K562 (cell line): ENCODE measurements around the gene TXLNA. TPM values are rescaled to one million over a fixed set of nuclear protein-coding genes. Genes with fewer than 3 reads are reported as not detected.

ENCODE experiments used
- ATAC-seq: fragments of 200-7000 bp; cut with Tn5 transposase; 3 replicates; pipeline ENCODE4 v1.9.1; 2020; ENCODE audit warnings: moderate library complexity
- Bru-seq: library from RNA; stranded (reverse); fragments of 400-500 nt; gene quantifications from one replicate; lab custom pipeline; 2021; lab: Mats Ljungman, UMichigan
- BruChase-seq, 2 experiments: library from RNA; stranded (reverse); fragments of 400-500 nt; gene quantifications; one replicate each; lab custom pipeline; 2021; lab: Mats Ljungman, UMichigan
- BruUV-seq: library from RNA; stranded (reverse); fragments of 400-500 nt; replicated peaks from 2 replicates; lab custom pipeline; 2021; lab: Mats Ljungman, UMichigan
- CTCF ChIA-PET: fragments of 300-600 bp; formaldehyde crosslinking; extraction: SDS; loops from one replicate; lab custom pipeline; 2021; ENCODE audit warnings: low intra/inter-chr PET ratio; lab: Yijun Ruan, JAX
- POLR2A ChIA-PET: fragments of 300-600, 350-650 bp; sonication (Branson Sonifier 250); formaldehyde crosslinking; extraction: SDS; loops from one replicate; lab custom pipeline; 2021; ENCODE audit warnings: antibody characterized with exemption, inconsistent platforms; lab: Yijun Ruan, JAX
- DNase-seq, 4 experiments: peaks; one replicate each; pipeline versions ENCODE4 v3.0.0 to v3.0.0-alpha.2; 2011 to 2018; ENCODE audit warnings: low spot score in 3 of 4, mixed read lengths in 3 of 4; ENCODE audit errors: extremely low read depth in 1 of 4
- FAIRE-seq: peaks from 2 replicates; lab custom pipeline; 2011; peaks lifted over from hg19 to GRCh38; lab: Jason Lieb, UNC
- H2AFZ ChIP-seq: 2 replicates; pipeline ENCODE4 v1.6.0; 2011; ENCODE audit warnings: low read depth, low read length, control low read depth, inconsistent platforms
- H3K27ac ChIP-seq: fragments of 200-600 bp; 3 replicates; pipeline ENCODE4 v1.8.0; 2011; ENCODE audit warnings: low read depth, mild to moderate bottlenecking, control low read depth, inconsistent platforms, low read length, moderate library complexity, mixed read lengths; ENCODE audit errors: extremely low read depth
- H3K27me3 ChIP-seq, 2 experiments: fragments of 300-600 bp in 1 of 2; 2 replicates in 1 of 2; 3 replicates in 1 of 2; pipeline versions ENCODE4 v1.6.0 to v1.8.0; 2011; ENCODE audit warnings: inconsistent platforms in 2 of 2, low read length in 2 of 2, mild to moderate bottlenecking in 1 of 2, mixed read lengths in 1 of 2, moderate library complexity in 1 of 2; ENCODE audit not compliant: control insufficient read depth in 2 of 2, insufficient read depth in 2 of 2
- H3K36me3 ChIP-seq: fragments of 300-600 bp; 3 replicates; pipeline ENCODE4 v1.8.0; 2011; ENCODE audit warnings: mild to moderate bottlenecking, low read length, inconsistent platforms; ENCODE audit not compliant: control insufficient read depth, insufficient read depth
- H3K4me1 ChIP-seq, 2 experiments: fragments of 200-600 bp in 1 of 2; replicated peaks in 1 of 2; 2 replicates in 1 of 2; 3 replicates in 1 of 2; pipeline versions ENCODE4 v1.5.1 to v1.8.0; 2011; ENCODE audit warnings: inconsistent platforms in 2 of 2, low read length in 2 of 2, mild to moderate bottlenecking in 1 of 2, mixed read lengths in 1 of 2, moderate library complexity in 1 of 2; ENCODE audit not compliant: control insufficient read depth in 2 of 2, insufficient read depth in 2 of 2
- H3K4me2 ChIP-seq: 2 replicates; pipeline ENCODE4 v1.6.1; 2011; ENCODE audit warnings: low read length, control low read depth, inconsistent platforms, mixed read lengths; ENCODE audit not compliant: insufficient read depth
- H3K4me3 ChIP-seq: fragments of 200-600 bp; sonication (generic), shearing (Covaris generic); 2 replicates; pipeline ENCODE4 v1.5.1; 2016; ENCODE audit warnings: control low read depth, inconsistent platforms
- H3K79me2 ChIP-seq: fragments of 200-600 bp; 3 replicates; pipeline ENCODE4 v1.8.0; 2011; ENCODE audit warnings: low read length, inconsistent platforms; ENCODE audit not compliant: control insufficient read depth, insufficient read depth
- H3K9ac ChIP-seq, 2 experiments: 2 replicates each; pipeline versions ENCODE4 v1.6.0 to v1.6.1; 2011; ENCODE audit warnings: low read depth in 2 of 2, low read length in 2 of 2, control low read depth in 1 of 2, inconsistent platforms in 1 of 2, mild to moderate bottlenecking in 1 of 2, mixed read lengths in 1 of 2; ENCODE audit not compliant: insufficient read depth in 1 of 2
- H3K9me1 ChIP-seq: one replicate; pipeline ENCODE4 v1.6.0; 2011; ENCODE audit warnings: inconsistent platforms, mild to moderate bottlenecking, low read length, moderate library complexity; ENCODE audit not compliant: control insufficient read depth, insufficient read depth
- H3K9me3 ChIP-seq: replicated peaks from 2 replicates; pipeline ENCODE4 v1.5.1; 2011; ENCODE audit warnings: low read depth, low read length, inconsistent platforms; ENCODE audit not compliant: control insufficient read depth, insufficient read depth
- H4K20me1 ChIP-seq: replicated peaks from 2 replicates; pipeline ENCODE4 v1.6.1; 2011; ENCODE audit warnings: low read length, inconsistent platforms, mixed read lengths; ENCODE audit not compliant: control insufficient read depth, insufficient read depth
- ARHGAP35 ChIP-seq: fragments of 450-650 bp; IDR thresholded peaks from 2 replicates; pipeline ENCODE4 v1.6.1; 2018; ENCODE audit not compliant: partially characterized antibody
- ARID4B ChIP-seq: sonication (generic); formaldehyde crosslinking; IDR thresholded peaks from 2 replicates; pipeline ENCODE4 v1.8.0; 2022; ENCODE audit warnings: mild to moderate bottlenecking, missing genetic modification reagents
- HNRNPH1 ChIP-seq: fragments of 200-400 bp; formaldehyde crosslinking; optimal IDR thresholded peaks from 2 replicates; pipeline ENCODE3; 2017; ENCODE audit warnings: low read depth, mild to moderate bottlenecking, low read length, moderate library complexity
- JUNB ChIP-seq: fragments of 450-650 bp; formaldehyde crosslinking; conservative IDR thresholded peaks from 2 replicates; pipeline ENCODE4 v1.4.0; 2020; ENCODE audit warnings: mild to moderate bottlenecking
- NFXL1 ChIP-seq: fragments of 450-650 bp; formaldehyde crosslinking; IDR thresholded peaks from 2 replicates; pipeline ENCODE4 v1.4.0; 2021; ENCODE audit warnings: mild to moderate bottlenecking
- WGBS: fragments of 100-300 bp; shearing (Covaris generic); methylation state at CpG from one replicate; pipeline ENCODE4 v1.1.6; 2016; ENCODE audit warnings: low coverage, mixed read lengths; ENCODE audit not compliant: insufficient coverage; ENCODE audit errors: missing lambda C conversion rate; 5-methylcytosine and 5-hydroxymethylcytosine counted together
- in situ Hi-C: fragments of 300-500 bp; cut with MboI; formaldehyde crosslinking; loops from 4 replicates; pipeline ENCODE4 v1.15.0; 2018; ENCODE audit warnings: inconsistent platforms, mixed read lengths
- intact Hi-C: fragments of 100-400 bp; cut with micrococcal nuclease; formaldehyde crosslinking; loops from 2 replicates; pipeline ENCODE4 v1.14.2; 2022
- long read RNA-seq, 3 experiments: library from polyadenylated mRNA in 2 of 3; library from RNA in 1 of 3; unstranded in 2 of 3; stranded (forward) in 1 of 3; transcript quantifications; one replicate each; pipeline ENCODE4 v2.0.0, GENCODE V29; 2019 to 2022
- polyA minus RNA-seq, 3 experiments: library from RNA; depleted of rRNA, polyadenylated mRNA; stranded (reverse); fragments of >200 nt; gene quantifications; 2 replicates each; pipeline ENCODE4 v1.2.3, GENCODE V29; 2011
- polyA plus RNA-seq, 8 experiments: library from polyadenylated mRNA; depleted of rRNA in 4 of 8; stranded (reverse) in 5 of 8; unstranded in 3 of 8; fragments of >200 nt; fragmentation: Nextera tagmentation in 2 of 8; fragmentation: Illumina TruSeq in 1 of 8; extraction: Ambion mirVana in 2 of 8; extraction: Trizol in 1 of 8; gene quantifications; 2 replicates each; pipeline versions ENCODE4 v1.2.1 to v1.2.3, GENCODE V29; 2011 to 2014; ENCODE audit warnings: inconsistent platforms in 1 of 8, missing spikeins in 1 of 8
- total RNA-seq, 7 experiments: library from RNA; depleted of rRNA in 6 of 7; stranded (reverse); fragments of >200 nt in 6 of 7; fragmentation: Illumina TruSeq in 2 of 7; extraction: Trizol in 2 of 7; gene quantifications; 2 replicates each; pipeline versions ENCODE4 v1.2.1 to v1.2.3, GENCODE V29; 2011 to 2021; ENCODE audit warnings: low replicate concordance in 1 of 7

Gene TXLNA
- 55.3 and 89.3 TPM in 2 replicates for total RNA-seq (2011; cell fraction: chromatin; rRNA removed; ENCODE audit: low replicate concordance)
- 49.7 and 53.2 TPM in 2 replicates for total RNA-seq (2011; cell fraction: nucleolus; rRNA removed)
- 72.7 and 98.9 TPM in 2 replicates for total RNA-seq (2011; cell fraction: nucleoplasm; rRNA removed)
- total RNA-seq (2014; rRNA removed) (38.6 and 51.4 TPM in 2 replicates), total RNA-seq (2014; rRNA removed; fragmentation: Illumina TruSeq; extraction: Trizol) (33.0 and 33.5 TPM in 2 replicates), total RNA-seq (2015; rRNA removed; fragmentation: Illumina TruSeq; extraction: Trizol) (46.4 TPM in 2 replicates), total RNA-seq (2021) (50.2 and 54.5 TPM in 2 replicates), polyA plus RNA-seq (2011; rRNA removed) (39.3 and 42.9 TPM in 2 replicates), polyA plus RNA-seq (2014; fragmentation: Illumina TruSeq; extraction: Trizol) (39.4 and 40.9 TPM in 2 replicates), polyA plus RNA-seq (2014; fragmentation: Nextera tagmentation; extraction: Ambion mirVana) (10 to 100 TPM in 1 of 2 experiments, 1 to 10 TPM in 1; 9.2 to 15.2 TPM), polyA plus RNA-seq (2014; rRNA removed) (43.6 and 46.7 TPM in 2 replicates), polyA minus RNA-seq (2011; rRNA and poly(A)+ RNA removed) (30.3 and 32.5 TPM in 2 replicates), Bru-seq, nascent RNA (percentile 92 among the genes with signal in this experiment), BruChase-seq, experiment 1, labeled RNA remaining after a 2-hour chase (percentile 95 among the genes with signal in this experiment), BruChase-seq, experiment 2, labeled RNA remaining after a 6-hour chase (percentile 96 among the genes with signal in this experiment)
- 33.2 and 42.7 TPM in 2 replicates for polyA plus RNA-seq (2011; cell fraction: cytosol; rRNA removed)
- 124 and 140 TPM in 2 replicates for polyA plus RNA-seq (2011; cell fraction: nucleus; rRNA removed)
- 29.5 and 40.7 TPM in 2 replicates for polyA plus RNA-seq (2012)
- polyA minus RNA-seq (2011; cell fraction: cytosol; rRNA and poly(A)+ RNA removed), result 19.4 and 20.2 TPM in 2 replicates
- 13.7 and 22.8 TPM in 2 replicates for polyA minus RNA-seq (2011; cell fraction: nucleus; rRNA and poly(A)+ RNA removed)
- long read RNA-seq, experiment 1, full-length matches to known transcripts, result 14 of 148 reads
- long read RNA-seq, experiment 1, partial matches to known transcripts, result 10 of 148 reads
- long read RNA-seq, experiment 1, other reads (novel, unspliced or antisense), result 124 of 148 reads
- long read RNA-seq, experiment 2, full-length matches to known transcripts, result 4 of 30 reads
- long read RNA-seq, experiment 2, partial matches to known transcripts, result 23 of 30 reads
- long read RNA-seq, experiment 2, other reads (novel, unspliced or antisense), result 3 of 30 reads
- long read RNA-seq, experiment 3, full-length matches to known transcripts, result 2 of 36 reads
- long read RNA-seq, experiment 3, partial matches to known transcripts, result 2 of 36 reads
- long read RNA-seq, experiment 3, other reads (novel, unspliced or antisense), result 32 of 36 reads

- DNase-seq, result peak; percentile 98 to 99 (median 99)
- H3K36me3 ChIP-seq, result peaks cover 39% of the 10 kb centered on the region
- under 1% methylated on average over 69 of the region's 79 CpGs for WGBS
- peak within 1 kb of the TSS; percentile 94 to 97 for H3K9ac ChIP-seq
- FAIRE-seq, result peak; percentile 88
- no peaks in the 10 kb centered on the region for H3K9me3 ChIP-seq
- H3K79me2 ChIP-seq, result peaks cover 49% of the 10 kb centered on the region
- intact Hi-C loops (loop anchor here (2.0 to 10.0 kb wide), 4 partner anchors 52 to 165 kb away; partner anchors contain the start of genes KHDRBS1, KPNA6 and TMEM39B), in situ Hi-C loops (no loop called here)
- peak; percentile 95 for ATAC-seq
- peak within 1 kb of the TSS; percentile 89 for H3K27ac ChIP-seq
- no peaks in the 10 kb centered on the region for H3K27me3 ChIP-seq
- H3K4me1 ChIP-seq, result peaks cover 25 to 30% of the 10 kb centered on the region in 2 experiments
- POLR2A ChIA-PET, result interaction anchor here (0.6 to 11.6 kb wide), 31 partner anchors 8 to 1992 kb away, joined by 3 to 201 read pairs (median 3); partner anchors contain the start of genes CCDC28B, HDAC1, KPNA6 and MARCKSL1
- peak within 1 kb of the TSS; percentile 97 for H2AFZ ChIP-seq
- H3K4me3 ChIP-seq, result peak within 1 kb of the TSS; percentile 77
- H3K9me1 ChIP-seq, result peaks cover 4% of the 10 kb centered on the region
- H4K20me1 ChIP-seq, result no peaks in the 10 kb centered on the region; the same call in 1 of the 2 replicates
- no TSS peak for BruUV-seq
- H3K4me2 ChIP-seq, result peak within 1 kb of the TSS; percentile 92
- CTCF ChIA-PET, result interaction anchor here (0.7 to 1.2 kb wide), 2 partner anchors 11 to 49 kb away, joined by 3 read pairs; no protein-coding TSS in a partner anchor
- TF ChIP-seq NFXL1 (CRISPR knock-in tag) (peak; percentile 83; the same call in 1 of the 2 replicates), JUNB (CRISPR knock-in tag) (no peak), ARHGAP35 (no peak), ARID4B (CRISPR knock-in tag) (peak; percentile 48; the same call in 1 of the 2 replicates), HNRNPH1 (no peak)
Measured at GRCh38 chr1:32179443-32180185, at the start of gene TXLNA. Gene TXLNA (plus strand): TSS chr1:32179675. CDS start chr1:32180346, 671 bp downstream.
